NCI-H1694 treated with DMSO at 0.1 percent for 48 hours (cell line): Measurements from ENCODE around the gene SUN3.

ENCODE experiments used
- DNase-seq: peaks from one replicate; lab custom pipeline; 2025; lab: John Stamatoyannopoulos, UW

SUN3 gene, protein sequence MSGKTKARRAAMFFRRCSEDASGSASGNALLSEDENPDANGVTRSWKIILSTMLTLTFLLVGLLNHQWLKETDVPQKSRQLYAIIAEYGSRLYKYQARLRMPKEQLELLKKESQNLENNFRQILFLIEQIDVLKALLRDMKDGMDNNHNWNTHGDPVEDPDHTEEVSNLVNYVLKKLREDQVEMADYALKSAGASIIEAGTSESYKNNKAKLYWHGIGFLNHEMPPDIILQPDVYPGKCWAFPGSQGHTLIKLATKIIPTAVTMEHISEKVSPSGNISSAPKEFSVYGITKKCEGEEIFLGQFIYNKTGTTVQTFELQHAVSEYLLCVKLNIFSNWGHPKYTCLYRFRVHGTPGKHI

DNA sequence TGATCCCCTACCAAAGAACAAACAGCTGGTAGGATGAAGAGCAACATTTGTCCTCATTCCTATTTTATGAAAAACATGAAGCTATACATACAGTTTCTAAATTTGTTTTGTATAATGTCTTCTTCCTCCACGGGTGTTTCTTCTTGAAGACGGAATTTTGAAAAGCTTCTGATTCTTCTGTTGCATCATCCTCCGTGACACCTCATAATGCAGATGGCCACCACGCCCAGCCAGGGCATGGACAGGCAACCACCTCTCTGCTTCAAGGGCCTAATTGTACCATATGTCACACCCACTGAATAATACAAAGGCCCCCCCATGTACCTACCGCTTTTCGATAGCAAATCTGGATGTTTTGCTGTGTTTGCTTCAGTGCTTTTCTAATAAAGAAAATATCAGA, at the start of gene SUN3:
Gene SUN3 (minus strand): TSS at position 170 of the 400 bp plus-strand sequence. CDS start 169 bp downstream, at position 1.
- DNase-seq, result no peak

DNA sequence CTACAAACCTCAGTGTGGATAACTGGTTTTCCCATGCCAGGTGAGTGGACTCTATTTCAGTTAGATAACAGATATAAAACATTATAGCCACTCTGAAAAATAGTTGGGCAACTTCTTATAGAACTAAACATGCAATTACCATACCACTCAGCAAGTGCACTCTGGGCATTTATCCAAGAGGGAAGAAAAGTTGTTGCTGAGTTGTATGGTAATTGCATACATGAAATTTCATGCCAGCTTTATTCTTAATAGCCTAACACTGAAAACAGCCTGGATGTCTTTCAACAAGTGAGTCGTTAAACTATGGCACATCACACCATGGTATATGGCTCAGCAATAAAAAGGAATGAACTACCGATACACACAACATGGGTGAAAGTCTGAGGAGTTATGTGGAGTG, 49.6 kb upstream of the SUN3 start:
- DNase-seq, result no peak

DNA sequence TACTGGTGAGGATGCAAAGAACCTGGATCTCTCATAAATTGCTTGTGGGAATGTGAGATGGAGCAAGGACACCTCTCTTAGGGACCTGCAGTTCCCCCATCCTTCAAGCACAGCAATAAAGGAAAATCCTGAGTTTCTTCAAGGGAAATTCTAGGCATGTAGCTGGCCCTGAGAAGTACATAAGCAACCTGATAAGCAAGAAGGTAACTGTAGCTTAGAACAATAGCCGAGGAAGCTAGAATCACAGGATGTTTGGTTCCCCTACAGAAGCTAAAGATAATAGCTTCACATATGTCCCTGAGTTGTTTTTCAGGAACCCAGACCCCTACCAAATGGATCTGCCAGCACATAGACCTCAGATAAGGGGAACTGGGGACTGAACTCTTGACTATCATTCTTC, 48.5 kb upstream of the SUN3 start:
- no peak for DNase-seq

DNA sequence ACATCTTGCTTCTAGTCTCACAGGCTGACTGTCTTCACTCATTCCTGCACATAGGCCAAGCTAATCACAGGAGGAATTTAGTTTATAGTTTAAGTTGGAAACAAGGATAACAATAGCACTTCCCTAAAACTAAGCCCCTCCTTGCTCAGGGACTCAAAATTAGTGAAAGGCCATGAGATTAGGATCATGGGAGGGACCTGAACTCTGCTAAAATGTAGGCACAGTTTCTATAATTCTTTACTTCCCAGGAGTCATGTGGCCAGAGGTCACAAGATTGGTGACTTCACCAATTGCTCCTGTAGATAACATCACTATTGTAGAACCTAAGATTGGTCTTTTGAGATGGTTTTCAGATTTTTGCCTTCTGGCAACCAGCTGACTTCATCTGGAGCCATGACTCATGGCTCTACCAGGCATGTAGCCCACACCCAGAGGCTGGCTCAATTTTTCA, 45.3 kb upstream of the SUN3 start:
- DNase-seq, result no peak

DNA sequence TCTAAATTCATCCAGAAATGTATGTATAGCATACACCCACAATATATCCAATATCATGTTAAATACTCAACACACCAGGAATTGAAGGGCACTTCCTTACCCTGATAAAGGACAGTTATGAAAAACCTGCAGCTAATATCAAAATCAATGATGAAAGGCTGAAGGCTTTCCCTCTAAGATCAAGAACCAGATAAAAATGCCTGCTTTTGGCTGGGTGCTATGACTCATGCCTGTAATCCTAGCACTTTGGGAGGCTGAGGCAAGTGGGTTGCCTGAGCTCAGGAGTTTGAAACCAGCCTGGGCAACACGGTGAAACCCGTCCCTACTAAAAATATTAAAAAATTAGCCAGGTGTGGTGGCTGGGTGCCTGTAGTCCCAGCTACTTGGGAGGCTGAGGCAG, 38.6 kb upstream of the SUN3 start:
- no peak for DNase-seq

DNA sequence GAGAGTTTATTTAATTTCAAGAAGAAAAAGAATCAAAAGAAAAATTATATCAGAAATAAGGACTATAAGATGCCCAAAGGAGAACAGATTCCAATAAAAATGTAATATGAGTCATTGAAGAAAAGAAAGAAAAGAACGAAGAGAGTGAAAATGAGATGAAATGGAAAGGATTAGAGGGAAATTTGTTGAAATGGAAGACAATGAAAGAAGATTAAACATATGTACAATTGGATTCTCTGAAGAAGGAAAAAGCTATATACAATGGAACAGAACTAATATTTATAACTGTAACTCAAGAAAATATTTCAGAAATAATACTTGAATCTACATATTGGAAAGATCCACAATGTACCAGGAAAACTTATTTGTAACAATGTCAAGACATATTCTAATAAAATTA, 35.1 kb upstream of the SUN3 start:
- DNase-seq, result no peak

DNA sequence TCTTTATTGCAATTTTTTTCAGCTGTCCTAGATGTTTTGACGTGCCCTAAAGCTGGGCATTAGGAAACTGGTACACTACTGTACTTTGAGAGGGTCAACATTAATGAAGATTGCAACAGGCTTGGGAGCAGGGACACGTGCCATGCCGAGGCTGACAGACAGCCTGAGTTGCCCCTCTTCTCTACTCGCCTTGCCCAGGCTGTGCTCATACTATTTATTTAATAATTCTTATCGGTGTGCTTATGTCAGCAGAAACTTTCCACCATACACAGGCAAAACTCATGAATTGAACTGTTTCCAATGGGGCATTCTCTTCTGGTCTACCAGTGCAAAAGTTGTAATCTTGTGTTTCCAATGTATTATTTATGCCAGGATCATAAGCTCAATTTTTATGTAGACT, 30.8 kb upstream of the SUN3 start:
- no peak for DNase-seq

DNA sequence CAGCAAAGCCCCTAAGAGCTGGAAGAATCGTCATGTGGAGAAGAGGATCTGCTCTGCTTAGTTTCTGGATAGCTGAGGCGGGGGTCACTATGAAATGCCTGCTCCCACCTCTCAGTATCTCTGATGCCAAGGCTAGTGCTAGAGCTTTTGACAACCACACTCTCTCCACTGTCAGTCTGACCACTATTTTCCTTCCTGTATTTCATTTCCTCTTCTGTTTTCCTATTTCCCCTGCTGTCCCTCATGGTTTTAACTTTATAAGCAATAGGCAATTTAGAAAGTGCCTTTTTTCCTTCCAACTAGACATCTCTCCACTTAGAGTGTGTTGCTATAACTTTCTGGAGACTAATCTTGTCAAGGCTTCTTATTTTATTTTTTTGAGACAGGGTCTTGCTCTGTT, 30.1 kb upstream of the SUN3 start:
- no peak for DNase-seq

DNA sequence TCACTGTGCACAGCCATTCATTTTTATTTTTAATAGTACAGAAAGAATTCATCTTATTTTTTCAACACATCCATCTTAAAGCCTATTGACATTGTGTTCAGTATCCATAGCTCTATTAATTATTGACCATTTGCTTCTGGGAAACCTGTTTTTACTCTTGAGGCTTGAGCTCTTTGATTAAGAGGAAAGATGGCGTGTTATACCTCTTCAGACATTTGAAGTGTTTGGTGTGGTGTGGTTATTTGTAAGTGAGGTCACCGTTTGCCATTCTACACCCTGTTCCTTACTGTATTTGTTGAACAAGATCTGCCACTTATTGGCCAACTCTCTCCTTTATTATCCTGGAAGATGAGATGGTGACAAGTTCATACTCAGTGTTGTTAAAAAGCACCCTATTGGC, 24.8 kb upstream of the SUN3 start:
- no peak for DNase-seq

DNA sequence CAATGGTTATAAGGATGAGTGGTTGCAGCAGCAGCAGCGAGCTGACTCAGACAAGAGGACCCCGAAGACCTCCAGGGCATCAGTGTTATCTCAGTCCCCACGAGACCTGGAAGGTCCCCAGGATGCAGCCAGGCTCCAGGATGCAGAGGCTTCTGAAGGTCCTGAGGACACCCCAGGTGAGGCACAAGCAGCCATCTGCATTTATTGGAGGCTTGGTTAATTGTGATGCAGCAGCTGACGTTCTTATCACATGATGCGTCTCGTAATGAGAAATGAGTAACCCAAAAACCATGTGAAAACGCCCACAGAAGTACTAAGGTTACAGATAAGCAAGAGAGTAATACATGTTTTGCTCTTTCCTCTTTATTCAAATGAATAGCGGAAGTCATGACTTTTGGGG, 23.8 kb upstream of the SUN3 start:
- DNase-seq, result no peak

DNA sequence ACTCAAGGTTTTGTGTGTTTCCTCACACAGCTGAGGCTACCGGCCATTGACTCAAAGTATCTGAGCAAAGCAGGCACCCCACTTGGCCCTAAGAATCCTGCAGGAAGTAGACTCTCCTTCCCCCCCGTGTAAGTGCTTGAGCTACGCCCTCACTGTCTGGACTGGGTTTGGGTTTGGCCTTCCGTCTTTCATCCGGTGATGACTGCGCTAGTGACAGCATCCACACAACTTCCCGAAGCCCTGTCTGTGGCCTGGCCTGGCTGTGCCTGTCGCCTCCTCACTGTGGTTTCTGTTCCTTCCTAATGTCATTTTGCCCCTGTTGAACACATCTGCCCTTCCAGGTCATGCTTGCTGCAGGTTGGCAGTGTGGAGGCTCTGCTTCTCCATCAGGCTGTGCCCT, 20.9 kb upstream of the SUN3 start:
- DNase-seq, result no peak

DNA sequence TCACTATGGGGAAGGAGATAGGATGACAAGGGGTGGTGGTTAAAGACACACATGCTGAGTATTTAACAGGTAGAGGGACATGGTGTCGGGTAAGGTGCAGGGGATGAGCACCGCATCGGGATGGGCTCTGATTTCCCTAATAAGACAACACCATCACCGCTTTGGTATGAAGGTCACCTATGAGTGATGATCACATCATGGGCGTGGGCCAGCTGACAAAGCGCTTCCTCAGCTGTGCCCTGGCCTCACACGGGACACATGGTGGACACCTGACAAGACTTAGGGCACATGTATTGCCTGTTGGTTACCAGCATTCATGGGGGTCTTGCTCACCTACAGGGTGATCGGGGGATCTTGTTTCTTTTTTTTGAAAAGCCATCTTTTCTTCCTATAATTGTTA, 19.2 kb upstream of the SUN3 start:
- no peak for DNase-seq

DNA sequence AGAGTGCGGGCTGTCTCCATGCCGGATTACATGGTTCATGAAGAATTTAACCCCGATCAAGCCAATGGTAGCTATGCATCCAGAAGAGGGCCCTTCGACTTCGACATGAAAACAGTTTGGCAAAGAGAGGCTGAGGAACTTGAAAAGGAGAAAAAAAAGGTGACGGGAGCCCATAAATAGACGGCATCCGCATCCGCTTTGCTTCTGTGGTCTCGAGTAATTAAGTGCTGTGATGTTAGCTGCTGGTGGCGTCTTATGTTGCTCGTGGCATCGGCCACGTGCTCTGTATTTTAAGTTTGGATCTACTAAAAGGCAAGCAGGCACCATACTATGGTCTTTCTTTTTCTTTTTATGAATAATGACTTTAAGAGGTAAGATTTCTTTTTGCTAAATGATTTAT, 17.6 kb upstream of the SUN3 start:
- no peak for DNase-seq

DNA sequence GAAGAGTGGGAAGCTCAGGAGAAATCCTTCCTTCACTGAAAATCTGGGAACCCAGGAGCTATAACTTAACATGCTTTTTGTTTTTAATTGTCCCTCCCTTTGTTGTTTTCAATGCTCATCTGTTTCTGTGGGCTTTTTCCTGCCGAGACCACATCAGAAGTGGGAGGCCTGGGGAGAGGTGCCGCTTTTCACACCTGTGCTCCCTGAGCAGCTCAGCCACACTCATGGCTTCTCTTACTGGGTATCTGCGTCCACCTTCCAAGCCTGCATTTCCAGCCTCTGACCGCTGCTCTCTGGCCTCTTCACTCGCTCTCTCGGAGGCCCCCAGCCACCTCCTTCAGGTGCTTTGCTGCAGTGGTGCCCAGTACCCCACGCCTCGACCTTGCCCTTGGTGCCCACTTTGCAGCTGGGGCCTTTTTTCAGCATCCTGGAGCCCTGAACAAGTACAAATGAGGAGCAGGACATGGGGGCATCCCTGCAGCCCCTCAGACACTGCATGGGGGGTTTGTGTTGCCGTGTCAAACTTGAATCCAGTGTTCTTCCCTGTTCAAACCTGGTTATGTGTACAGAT, 16.4 kb upstream of the SUN3 start:
- DNase-seq, result no peak

DNA sequence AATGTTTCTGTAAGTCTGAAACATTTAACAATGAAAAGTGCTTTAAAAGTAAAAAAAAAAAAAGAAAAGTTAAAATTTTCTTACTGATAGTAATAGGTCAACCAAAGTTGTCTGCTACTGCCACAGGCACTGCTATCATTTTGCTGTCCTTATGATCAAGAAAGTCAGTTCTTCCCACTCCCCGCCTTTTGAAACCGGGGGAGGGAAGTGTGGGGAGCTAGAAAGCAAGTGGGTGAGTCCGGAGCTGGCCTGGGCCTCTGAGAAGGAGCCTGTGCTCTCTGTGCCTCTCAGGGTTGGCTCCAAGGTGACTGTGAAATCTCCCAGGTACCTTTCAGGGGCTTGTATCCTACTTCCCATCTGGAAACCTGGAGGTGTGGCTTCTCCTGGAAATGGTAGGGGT, 13.7 kb upstream of the SUN3 start:
- no peak for DNase-seq

DNA sequence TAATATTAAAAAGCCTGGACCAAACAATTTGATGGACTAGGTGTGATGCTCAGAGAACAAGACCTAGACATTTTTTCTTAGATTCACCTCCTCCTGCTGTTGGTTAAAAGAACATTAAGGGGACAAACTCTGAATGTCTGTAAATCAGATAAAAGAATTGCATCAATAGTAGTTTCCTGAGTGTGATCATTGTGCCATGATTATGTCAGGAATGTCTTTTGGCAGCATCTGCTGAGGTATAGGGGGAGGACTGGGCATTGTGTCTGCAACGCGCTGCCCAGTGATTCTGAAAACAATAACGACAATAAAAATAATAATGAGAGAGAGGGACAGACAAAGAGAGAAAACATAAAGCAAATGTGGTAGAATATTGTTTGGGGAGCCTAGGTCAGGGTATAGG, 13.3 kb upstream of the SUN3 start:
- no peak for DNase-seq

DNA sequence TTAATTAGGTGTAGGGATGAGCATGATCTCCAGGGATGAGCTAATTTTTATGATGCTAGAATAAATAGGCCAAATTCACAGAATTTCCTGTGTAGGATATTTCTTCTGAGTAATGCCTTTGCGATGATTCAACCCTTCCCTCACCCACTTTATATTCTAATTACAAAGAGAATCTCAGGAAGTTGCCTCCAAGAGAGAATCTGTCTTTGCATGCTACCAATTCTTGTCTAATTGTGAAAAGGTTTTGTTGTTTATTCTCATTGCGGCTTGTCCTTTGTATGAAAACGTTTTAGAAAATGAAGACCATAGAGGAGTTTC, 12.7 kb upstream of the SUN3 start:
- DNase-seq, result no peak

DNA sequence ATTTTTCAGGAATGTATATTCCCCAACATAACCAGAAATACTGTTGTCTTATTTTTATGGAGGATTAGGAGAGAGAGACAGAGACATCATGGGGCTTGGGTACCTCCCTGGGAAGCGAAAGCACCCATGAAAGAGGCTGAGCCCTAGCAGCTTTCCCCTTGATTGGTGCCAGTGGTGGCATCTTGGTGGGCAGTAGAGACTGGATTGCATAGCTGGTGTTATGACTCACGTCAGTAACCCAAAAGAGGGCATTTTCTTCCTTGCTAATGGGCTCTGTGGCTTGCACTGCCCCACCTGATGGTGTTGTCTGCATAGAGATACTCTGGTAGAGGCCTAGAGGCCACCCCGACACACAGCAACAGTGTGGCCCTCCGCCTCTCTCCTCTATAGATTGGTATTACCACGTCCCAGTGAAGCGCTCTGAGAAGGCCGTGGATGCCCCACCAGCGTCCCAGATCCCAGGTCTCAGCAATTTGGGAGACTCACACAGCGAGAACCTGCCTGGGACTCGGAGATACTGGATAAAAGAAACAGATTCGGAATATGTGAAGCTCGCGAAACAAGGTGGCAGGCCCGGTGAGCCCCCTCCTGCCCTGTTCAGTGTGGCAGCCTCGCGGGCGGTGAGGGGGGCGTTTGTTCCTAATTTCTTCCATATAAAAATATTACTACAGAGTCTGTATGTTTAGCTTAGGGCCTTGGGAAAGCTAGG, 12.2 kb upstream of the SUN3 start:
- no peak for DNase-seq

DNA sequence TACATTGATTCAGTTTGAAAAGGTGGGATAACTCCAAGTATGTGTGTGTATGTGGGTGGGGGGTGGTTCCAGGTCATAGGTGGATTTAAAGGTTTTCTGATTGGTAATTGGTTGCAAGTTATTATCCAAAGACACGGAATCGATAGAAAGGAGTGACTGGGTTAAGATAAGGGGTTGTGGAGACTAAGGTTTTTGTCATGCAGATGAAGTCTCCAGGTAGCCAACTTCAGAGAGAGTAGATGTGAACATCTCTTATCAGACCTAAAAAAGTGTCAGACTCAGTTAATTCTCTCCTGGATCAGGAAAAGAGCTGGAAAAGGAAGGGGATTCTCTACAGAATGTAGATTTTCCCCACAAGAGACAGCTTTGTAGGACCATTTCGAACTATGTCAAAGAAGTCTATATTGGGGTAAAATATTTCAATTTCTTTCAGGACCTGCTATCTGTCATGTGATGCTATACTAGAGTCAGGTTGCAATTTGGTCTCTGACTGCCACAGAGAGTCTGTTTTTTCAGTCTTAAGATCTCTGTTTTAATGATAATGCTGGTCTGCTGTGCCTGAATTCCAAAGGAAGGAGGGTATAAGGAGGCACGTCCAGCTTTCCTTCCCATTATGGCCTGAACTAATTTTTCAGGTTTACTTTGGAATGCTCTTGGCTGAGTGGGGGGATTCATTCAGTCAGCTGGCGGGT, 10.1 kb upstream of the SUN3 start:
- DNase-seq, result no peak

DNA sequence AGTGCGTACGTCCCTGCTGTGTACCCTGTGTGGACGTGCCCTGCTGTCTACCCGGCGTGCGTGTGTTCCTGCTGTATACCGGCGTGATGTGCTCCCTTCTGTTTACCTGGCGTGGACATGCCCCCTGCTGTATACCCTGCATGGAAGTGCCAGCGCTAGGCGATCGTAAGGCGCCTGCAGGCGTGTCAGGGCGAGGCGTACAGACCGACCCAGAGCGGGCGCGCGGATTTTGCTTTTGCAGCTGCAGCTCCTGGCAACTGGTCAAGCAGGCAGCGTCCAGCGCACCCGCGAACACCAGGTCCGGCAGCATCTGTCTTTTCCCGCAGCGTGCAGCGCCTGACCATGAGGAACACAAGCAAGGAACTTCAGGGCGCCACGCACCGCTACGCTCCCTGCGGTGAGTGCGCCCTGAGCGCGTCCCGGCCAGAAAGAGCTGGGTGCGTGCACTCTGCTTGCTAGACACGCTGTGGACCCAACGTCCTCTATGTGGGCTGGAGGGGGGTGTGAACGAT, 7.1 kb upstream of the SUN3 start:
- DNase-seq, result no peak

DNA sequence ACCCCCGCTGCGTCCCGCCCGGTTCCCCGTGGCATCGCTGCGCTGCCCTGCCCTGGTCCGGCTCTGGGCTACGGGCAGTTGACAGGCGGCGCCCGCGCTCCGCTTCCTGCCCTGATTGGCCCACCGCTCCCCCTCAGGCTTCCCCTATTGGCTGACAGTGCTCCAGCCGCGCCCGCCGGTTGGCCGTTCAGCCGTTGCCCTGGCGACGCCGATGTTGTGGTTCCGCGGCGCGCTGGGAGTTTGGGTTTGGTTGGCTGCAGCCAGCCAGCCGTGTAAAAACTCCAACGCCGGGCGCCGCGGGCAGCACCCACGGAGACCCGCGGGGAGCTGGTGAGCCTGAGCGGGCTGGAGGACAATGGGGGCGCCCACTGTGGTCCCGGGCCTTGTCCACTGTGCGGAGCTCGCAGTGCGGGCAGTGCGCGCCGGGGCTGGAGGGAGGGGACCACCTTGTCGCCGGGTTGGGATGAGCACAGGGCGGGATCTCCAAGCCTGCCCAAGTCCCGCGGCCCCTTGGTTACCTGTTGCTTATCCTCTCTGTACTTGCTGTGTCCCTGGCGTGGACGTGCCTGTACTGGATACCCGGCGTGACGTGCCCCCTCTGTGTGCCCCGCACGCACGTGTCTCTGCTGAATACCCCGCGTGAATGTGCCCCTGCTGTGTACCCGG, 6.5 kb upstream of the SUN3 start, which contains the start of gene C7orf57:
Gene C7orf57 (plus strand): TSS at position 243 of the 666 bp plus-strand sequence. CDS start 766 bp downstream, outside the sequence.
- no peak for DNase-seq

DNA sequence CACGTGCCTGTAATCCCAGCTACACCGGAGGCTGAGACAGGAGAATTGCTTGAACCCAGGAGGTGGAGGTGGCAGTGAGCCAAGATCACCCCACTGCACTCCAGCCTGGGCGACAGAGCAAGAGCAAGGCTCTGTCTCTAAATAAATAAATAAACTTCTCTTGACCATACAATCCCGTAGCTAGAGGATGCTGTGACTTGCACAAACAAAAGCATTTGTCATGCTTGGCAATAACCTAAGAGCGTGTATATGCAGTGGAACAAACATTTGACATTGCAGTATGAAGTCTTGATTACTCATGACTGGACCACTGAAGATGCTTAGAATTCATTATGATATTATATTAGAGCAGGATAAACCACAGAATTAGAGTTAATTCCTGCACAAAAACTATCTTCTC, 5.0 kb upstream of the SUN3 start:
- DNase-seq, result no peak
